Measurements from ENCODE around the gene DCPS.
A peak's percentile ranks its signal among the peaks of the same experiment; 100 is the strongest.

DCPS gene

DNA sequence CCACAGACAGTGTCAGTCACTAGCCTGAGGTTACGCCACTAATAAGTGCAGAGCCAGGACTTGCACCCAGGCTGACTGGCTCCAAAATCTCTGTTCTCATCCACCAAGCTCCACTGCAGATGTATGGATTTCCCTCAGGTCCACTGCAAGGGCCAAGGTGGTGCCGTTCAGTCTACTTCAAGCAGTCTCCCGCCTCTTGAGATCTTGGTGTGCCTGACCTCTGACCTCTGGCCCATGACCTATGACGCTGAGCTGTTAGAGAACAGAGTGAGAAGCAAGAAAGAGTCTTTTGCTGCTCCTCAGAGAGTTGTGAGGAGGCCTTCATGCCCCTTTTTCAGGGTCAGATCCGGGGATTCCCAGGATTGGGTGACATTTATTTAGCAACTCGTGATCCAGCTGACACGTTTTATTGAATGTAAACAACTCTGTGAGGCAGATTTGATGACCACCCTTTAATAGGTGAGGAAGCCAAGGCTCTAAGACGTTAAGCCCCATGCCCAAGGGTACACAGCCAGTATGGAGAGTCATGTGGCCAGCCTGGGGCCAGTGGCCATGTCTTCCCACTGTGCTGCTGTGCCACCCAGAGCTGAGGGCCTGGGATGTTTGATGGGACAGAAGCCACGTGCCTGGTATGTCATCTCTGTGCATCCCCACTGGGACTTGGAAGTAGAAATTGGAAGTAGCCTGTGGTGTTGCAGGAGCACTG, 25.2 kb downstream of the DCPS start:
- no peaks in the 10 kb centered on the region for H3K27me3 Mint-ChIP-seq (ENCODE audit: low read depth)
- H3K27ac Mint-ChIP-seq, result no peak overlapping the region
- peaks cover 7% of the 10 kb centered on the region for H3K36me3 Mint-ChIP-seq (ENCODE audit: low read depth)
- peaks cover 5% of the 10 kb centered on the region for H3K4me1 Mint-ChIP-seq (ENCODE audit: low read depth)
- H3K4me3 Mint-ChIP-seq, result no peak overlapping the region
- H3K9me3 Mint-ChIP-seq, result no peaks in the 10 kb centered on the region

DNA sequence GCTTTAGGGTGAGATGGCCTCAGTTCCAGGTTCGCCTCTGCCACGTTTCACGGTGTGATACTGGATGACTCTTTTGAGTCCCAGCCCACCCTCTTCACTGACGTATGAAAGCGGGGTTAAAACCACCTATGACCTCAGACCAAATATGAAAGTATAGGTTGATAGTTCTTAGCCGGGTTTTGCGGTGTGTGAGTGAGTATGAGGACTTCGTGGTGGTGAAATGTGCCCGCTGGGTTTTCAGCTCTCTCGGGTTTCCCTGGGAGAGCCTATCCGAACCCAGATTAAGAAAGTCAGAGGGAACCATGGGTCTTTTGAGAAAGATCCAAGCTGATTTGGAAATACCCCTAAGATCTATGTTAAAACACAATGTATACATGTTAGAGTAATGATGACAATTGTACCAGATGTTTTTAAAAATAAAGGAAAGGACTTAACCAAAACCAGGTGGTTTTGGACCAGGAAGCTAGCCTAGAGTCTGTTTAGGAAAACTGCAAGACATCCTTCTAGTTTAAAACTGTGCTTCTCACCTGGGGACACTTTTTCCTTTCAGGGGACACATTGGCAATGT, 25.9 kb downstream of the DCPS start:
- H3K27me3 Mint-ChIP-seq (ENCODE audit: low read depth), result no peaks in the 10 kb centered on the region
- peaks cover 8% of the 10 kb centered on the region for H3K36me3 Mint-ChIP-seq (ENCODE audit: low read depth)
- peak overlapping the region; percentile 32 for H3K27ac Mint-ChIP-seq
- no peaks in the 10 kb centered on the region for H3K9me3 Mint-ChIP-seq
- H3K4me1 Mint-ChIP-seq (ENCODE audit: low read depth), result peaks cover 3% of the 10 kb centered on the region
- no peak overlapping the region for H3K4me3 Mint-ChIP-seq

DNA sequence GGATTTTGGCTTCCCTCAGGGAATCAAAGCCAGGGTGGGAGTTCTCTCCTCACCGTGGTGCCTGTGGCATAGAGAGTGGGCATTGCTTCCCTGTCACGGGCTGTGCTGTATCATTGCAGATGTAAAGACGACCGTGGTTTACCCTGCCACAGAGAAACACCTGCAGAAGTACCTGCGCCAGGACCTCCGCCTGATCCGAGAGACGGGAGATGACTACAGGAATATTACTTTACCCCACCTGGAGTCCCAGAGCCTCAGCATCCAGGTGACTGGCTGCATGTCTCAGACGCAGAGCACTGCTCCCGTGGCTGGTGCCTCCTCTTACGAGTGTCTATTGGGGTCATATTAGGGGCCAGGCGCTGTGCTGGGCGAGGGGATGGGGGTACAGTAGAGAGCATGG, 27.4 kb downstream of the DCPS start:
- H3K27me3 Mint-ChIP-seq (ENCODE audit: low read depth), result no peaks in the 10 kb centered on the region
- no peak overlapping the region for H3K27ac Mint-ChIP-seq
- no peak overlapping the region for H3K4me3 Mint-ChIP-seq
- H3K4me1 Mint-ChIP-seq (ENCODE audit: low read depth), result peaks cover 8% of the 10 kb centered on the region
- no peaks in the 10 kb centered on the region for H3K9me3 Mint-ChIP-seq
- H3K36me3 Mint-ChIP-seq (ENCODE audit: low read depth), result peaks cover 13% of the 10 kb centered on the region

DNA sequence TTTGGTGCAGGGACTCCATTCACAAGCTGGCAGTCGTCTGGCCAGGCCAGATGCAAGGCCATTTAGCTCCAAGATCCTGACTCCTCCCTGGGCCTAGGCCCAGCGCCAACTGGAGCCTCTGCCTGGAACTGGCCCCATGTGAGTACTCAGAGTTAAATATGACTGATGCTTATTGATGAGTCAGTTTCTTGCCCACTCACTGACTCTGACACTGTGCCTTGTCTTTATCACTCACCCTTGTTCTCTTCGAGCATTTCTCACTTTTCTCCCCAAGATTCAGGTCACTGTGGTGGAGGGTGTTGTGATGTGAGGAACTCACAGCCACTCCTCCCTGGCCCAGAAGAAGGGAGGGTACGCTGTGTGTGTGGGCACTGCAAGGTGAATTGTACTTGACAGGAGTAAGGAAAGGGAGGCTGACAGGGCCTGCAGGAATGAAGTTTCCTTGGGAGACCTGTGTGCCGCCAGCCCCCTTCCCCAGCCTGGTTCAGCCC, 28.4 kb downstream of the DCPS start:
- H3K4me1 Mint-ChIP-seq (ENCODE audit: low read depth), result peaks cover 13% of the 10 kb centered on the region
- H3K4me3 Mint-ChIP-seq, result no peak overlapping the region
- peaks cover 15% of the 10 kb centered on the region for H3K36me3 Mint-ChIP-seq (ENCODE audit: low read depth)

DNA sequence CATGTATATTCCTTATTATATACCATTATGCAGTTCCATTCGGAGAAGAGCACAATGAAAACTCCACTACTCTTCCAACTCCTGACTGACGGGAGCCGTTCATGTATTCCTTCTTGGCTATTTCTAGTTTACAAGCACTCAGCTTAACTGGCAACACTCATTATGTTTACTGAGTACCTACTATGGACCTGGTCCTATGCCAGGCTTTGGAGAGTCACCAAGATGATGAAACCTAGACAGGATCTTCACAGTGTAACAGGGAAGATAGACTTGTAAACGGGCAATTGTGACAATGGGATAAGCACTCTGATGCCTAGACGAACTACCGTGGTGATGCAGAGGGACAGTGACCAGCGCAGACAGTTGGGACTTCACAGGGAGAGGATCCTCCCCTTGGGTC, 29.3 kb downstream of the DCPS start:
- no peak overlapping the region for H3K4me3 Mint-ChIP-seq
- H3K4me1 Mint-ChIP-seq (ENCODE audit: low read depth), result peaks cover 13% of the 10 kb centered on the region
- H3K36me3 Mint-ChIP-seq (ENCODE audit: low read depth), result peaks cover 15% of the 10 kb centered on the region
- no peak overlapping the region for H3K27ac Mint-ChIP-seq
- H3K27me3 Mint-ChIP-seq (ENCODE audit: low read depth), result no peaks in the 10 kb centered on the region
- no peaks in the 10 kb centered on the region for H3K9me3 Mint-ChIP-seq

More for the DNA sequence above, 28.4 kb downstream of the DCPS start:
- H3K9me3 Mint-ChIP-seq, result no peaks in the 10 kb centered on the region
- peak overlapping the region; percentile 5 for H3K27ac Mint-ChIP-seq
- H3K27me3 Mint-ChIP-seq (ENCODE audit: low read depth), result no peaks in the 10 kb centered on the region

DNA sequence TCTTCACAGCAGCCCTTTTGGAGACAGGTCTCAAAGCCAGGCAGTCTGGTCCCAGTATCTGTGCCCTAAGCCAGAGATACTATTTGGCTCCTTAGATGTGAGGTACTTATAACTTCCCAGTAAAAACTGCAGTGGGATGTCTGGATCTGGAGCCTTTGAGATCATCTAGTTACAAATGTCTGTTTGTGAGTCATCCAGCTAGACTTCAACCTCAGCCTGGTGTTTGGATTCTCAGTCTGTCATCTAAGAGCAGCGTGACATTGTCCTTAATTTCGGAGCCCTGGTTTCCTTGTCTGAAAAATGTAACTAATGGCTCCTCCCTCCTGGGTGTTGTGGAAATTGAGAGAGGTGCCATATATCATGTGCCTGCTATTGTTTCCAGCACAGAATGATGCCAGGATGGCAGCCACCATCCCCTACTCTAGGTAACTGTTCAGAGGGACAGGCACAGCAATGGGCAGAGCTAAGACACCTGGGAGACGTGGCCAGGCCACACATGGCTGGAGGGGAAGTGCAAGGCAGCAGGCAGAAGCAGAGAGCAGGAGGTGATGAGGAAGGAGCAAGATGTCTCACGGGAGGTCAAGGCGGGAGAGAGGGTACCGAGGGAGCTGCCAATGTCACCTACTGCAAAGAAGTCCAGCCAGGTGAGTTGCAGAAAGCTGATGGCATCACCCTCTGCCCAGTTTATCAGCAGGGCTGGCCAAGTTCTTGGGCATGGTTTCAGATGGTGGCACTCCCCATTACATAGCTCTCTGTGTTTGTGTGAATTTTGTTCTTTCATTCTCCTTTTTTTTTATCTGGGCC, 31.0 kb downstream of the DCPS start:
- no peaks in the 10 kb centered on the region for H3K27me3 Mint-ChIP-seq (ENCODE audit: low read depth)
- H3K9me3 Mint-ChIP-seq, result no peaks in the 10 kb centered on the region
- peaks cover 12% of the 10 kb centered on the region for H3K4me1 Mint-ChIP-seq (ENCODE audit: low read depth)
- H3K27ac Mint-ChIP-seq, result no peak overlapping the region
- H3K36me3 Mint-ChIP-seq (ENCODE audit: low read depth), result peaks cover 19% of the 10 kb centered on the region
- H3K4me3 Mint-ChIP-seq, result no peak overlapping the region

DNA sequence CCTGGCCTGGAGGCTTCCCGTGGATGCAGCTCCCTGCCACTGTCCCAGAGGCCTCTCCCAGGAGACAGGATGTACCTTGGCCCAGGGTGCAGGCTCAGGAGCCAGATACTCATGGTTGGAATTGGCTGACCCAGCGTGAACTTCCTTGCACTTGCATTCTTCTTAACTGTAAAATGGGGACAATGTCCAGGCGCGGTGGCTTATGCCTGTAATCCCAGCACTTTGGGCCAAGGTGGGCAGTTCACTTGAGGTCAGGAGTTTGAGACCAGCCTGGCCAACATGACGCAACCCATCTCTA, 31.6 kb downstream of the DCPS start:
- Mint-ChIP-seq H3K4me3 (no peak overlapping the region), H3K27ac (no peak overlapping the region), H3K36me3 (ENCODE audit: low read depth) (peaks cover 19% of the 10 kb centered on the region)

DNA sequence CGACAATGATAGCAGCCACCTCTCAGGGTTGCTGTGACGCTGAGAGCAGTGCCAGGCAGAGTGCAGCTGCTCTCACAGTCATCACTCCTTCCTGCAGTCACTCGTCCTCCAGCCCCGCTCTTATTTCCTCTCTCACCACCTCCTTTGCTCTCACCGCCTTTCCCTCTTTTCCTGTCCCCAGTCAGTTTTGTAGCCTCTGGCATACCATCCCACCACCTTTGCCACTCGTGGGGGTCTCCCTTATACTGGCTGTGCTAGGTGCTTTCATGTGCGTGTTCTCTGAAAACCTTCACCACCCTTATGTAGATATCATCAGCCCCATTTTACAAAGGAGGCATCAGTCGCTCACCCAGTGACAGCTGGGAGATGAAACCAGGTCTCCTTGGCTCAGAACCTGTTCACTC, 32.3 kb downstream of the DCPS start:
- no peaks in the 10 kb centered on the region for H3K27me3 Mint-ChIP-seq (ENCODE audit: low read depth)
- no peak overlapping the region for H3K4me3 Mint-ChIP-seq
- peak overlapping the region; percentile 22 for H3K27ac Mint-ChIP-seq
- no peaks in the 10 kb centered on the region for H3K9me3 Mint-ChIP-seq
- H3K4me1 Mint-ChIP-seq (ENCODE audit: low read depth), result peaks cover 13% of the 10 kb centered on the region
- peaks cover 22% of the 10 kb centered on the region for H3K36me3 Mint-ChIP-seq (ENCODE audit: low read depth)

More for the DNA sequence above, 31.6 kb downstream of the DCPS start:
- H3K4me1 Mint-ChIP-seq (ENCODE audit: low read depth), result peaks cover 12% of the 10 kb centered on the region
- no peaks in the 10 kb centered on the region for H3K9me3 Mint-ChIP-seq
- no peaks in the 10 kb centered on the region for H3K27me3 Mint-ChIP-seq (ENCODE audit: low read depth)

DNA sequence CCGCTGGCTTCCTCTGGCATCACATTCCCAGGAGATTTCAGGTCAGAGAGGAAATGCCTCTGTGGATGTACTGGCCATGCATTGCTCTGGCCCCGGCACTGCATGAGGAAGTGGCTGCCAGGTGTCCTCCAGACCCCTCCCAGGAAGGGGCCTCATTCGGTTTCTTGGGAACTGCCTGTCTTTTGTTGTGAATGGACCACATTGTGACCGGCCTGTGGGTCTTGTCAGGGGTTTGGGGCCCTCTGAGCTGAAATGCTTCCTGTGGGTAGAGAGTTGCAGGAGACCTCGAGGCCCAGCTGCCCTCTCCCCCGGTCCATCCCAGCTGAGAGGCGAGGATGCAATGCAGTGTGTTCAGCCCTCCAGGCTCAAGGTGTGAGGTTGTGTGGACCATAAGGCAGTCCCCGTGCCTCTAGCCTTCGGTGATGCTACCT, 32.8 kb downstream of the DCPS start:
- H3K4me3 Mint-ChIP-seq, result no peak overlapping the region
- no peak overlapping the region for H3K27ac Mint-ChIP-seq
- no peaks in the 10 kb centered on the region for H3K27me3 Mint-ChIP-seq (ENCODE audit: low read depth)
- peaks cover 23% of the 10 kb centered on the region for H3K36me3 Mint-ChIP-seq (ENCODE audit: low read depth)
- H3K9me3 Mint-ChIP-seq, result no peaks in the 10 kb centered on the region
- peaks cover 17% of the 10 kb centered on the region for H3K4me1 Mint-ChIP-seq (ENCODE audit: low read depth)

DNA sequence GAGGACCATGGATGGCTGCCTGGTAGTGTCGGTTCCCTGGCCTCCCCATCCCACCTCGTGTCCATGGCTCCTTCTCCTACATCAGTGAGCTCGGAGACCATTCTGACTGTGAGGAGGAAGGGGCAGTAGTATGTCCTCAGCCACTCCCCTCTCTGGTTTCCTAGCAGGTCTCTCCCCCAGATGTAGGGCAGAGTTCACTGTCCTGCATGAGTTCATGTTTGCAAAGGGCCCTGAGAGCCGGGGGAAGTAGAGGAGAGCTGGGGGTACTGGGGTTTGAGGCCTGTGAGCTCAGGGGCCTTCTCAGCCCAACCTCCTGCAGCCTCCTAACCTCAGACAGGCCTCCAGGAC, 33.2 kb downstream of the DCPS start:
- Mint-ChIP-seq H3K4me1 (ENCODE audit: low read depth) (peaks cover 21% of the 10 kb centered on the region), H3K27me3 (ENCODE audit: low read depth) (no peaks in the 10 kb centered on the region), H3K36me3 (ENCODE audit: low read depth) (peaks cover 23% of the 10 kb centered on the region), H3K4me3 (no peak overlapping the region), H3K9me3 (no peaks in the 10 kb centered on the region), H3K27ac (no peak overlapping the region)

DNA sequence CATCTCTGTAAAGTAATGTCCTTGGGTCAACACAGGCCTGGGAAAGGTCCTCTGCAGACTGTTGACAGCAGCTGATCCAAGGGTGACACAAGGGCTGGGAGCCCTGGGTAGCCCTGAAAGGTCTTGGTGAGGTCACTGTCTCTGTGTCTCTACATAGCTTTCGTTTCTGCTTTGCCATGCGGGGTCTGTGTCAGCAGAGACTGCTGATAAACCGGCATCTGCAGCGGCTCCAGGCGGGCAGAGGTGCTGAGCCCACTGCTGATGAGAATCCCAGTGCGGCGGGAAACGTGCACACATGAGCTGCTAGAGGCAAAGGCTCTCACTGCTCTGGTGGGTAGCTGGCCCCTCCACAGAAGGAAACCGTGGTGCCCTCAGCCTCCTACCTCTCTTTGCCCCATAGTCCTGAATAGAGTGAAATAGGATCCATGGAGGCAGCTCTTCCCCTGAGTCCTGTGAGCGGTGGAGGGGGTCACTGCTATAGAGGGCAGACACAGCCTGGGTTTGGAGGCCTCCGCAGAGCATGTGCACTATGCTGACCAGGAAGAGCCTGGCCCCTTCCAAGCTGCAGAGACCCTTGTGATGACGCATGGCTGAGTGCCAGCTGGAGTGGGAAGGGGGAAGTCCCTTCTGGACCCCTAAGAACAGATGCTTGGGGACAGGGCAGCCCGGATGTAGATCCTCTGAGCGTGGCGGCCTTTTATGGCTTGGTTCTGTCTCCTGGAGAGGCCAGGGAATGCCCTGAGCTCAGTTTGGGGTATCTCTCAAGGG, 33.8 kb downstream of the DCPS start:
- H3K9me3 Mint-ChIP-seq, result no peaks in the 10 kb centered on the region
- no peaks in the 10 kb centered on the region for H3K27me3 Mint-ChIP-seq (ENCODE audit: low read depth)
- peaks cover 25% of the 10 kb centered on the region for H3K36me3 Mint-ChIP-seq (ENCODE audit: low read depth)
- no peak overlapping the region for H3K27ac Mint-ChIP-seq
- H3K4me3 Mint-ChIP-seq, result no peak overlapping the region
- peaks cover 23% of the 10 kb centered on the region for H3K4me1 Mint-ChIP-seq (ENCODE audit: low read depth)

DNA sequence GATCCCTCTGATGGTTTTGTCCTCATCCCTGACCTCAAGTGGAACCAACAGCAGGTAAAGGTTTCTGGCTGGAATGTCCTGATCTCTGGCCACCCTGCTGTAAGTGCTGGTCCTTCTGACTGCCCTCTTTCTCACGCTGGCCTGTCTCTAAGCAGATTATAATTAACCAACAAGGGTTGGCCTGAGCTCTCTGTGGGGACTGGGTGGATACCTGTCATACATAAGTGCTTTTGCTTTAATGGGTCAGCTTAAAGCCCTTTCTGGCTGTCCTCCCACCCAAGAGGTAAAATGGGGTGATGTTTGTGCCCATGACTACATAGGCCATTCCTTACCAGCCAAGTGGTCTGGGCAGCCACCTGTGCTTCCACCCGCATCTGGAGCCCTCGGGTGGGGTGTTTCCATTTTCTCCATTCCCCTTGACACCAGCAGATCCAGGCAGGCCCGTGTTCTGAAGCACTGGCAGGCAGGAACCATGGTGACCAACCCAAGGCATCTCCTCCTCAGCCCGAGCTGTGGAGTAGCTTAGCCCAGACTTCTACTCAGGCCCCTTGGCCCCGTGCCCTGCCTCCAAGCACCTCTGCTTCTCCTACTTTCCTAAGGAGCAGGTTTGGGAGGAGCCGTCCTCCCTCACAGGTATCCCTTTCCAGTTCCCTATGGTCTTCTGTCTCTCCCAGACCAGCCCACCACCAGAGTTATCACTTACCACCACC, 34.6 kb downstream of the DCPS start:
- Mint-ChIP-seq H3K27me3 (ENCODE audit: low read depth) (no peaks in the 10 kb centered on the region), H3K36me3 (ENCODE audit: low read depth) (peaks cover 22% of the 10 kb centered on the region), H3K4me1 (ENCODE audit: low read depth) (peaks cover 24% of the 10 kb centered on the region)

DNA sequence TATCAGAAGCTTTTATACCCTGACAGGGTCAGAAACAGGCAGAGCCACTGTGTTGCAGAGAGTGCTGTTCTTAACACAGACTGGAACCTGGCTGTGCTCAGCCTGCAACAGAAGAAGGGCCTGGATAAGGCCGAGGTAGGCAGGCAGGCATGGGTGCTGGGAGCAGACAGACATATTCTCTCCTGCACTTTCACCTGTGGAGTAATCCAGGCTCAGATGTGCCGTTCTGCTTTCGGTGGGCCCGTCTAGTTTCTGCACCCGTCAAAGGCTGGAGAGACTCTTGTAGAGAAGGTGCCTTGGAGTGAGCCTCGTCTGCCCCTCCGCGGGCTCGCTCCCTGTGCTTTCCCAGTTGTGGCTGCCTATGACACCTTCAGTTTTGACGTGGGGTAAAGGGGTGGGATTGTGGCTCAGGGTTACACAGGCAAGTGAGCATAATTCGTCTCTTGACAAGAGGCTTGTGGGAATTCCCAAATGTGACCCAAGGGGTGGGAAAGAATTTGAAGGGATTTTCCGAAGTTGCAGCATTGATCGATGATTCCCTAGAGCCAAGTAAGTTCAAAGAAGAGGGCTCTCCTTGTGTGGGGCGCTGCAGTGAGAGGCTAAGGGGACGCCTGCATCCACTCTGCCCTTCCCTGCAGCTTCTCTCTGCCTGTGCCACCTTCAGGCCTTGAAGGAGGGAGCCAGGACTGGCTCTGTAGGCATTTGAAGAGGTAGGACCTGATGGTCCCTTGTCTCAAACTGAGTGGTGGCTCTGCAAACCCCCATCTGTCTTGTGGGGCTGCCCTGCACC, 35.4 kb downstream of the DCPS start:
- Mint-ChIP-seq H3K9me3 (no peaks in the 10 kb centered on the region), H3K27ac (no peak overlapping the region), H3K4me3 (no peak overlapping the region), H3K36me3 (ENCODE audit: low read depth) (peaks cover 27% of the 10 kb centered on the region), H3K27me3 (ENCODE audit: low read depth) (no peaks in the 10 kb centered on the region), H3K4me1 (ENCODE audit: low read depth) (peaks cover 26% of the 10 kb centered on the region)

More for the DNA sequence above, 34.6 kb downstream of the DCPS start:
- Mint-ChIP-seq H3K9me3 (no peaks in the 10 kb centered on the region), H3K27ac (peak overlapping the region; percentile 5), H3K4me3 (no peak overlapping the region)
